ENCODE data around the gene MYO7B.
A peak's percentile ranks its signal among the peaks of the same experiment; 100 is the strongest.

The MYO7B gene

GRCh38 chr2:127660291-127660578 lies 124.8 kb downstream of the MYO7B start:
- ChIA-PET CTCF (interaction anchor here (1.5 kb wide), 1 partner anchor 69 kb away, joined by 4 read pairs; no protein-coding TSS in a partner anchor), POLR2A (no interaction called here)
- DNase-seq: no peak
- Histone ChIP-seq H3K27ac (ENCODE audit: insufficient read depth in 1 of 2, low read depth in 1 of 2, low read length in 2 of 2, poor library complexity in 1 of 2, severe bottlenecking in 2 of 2) (no peak overlapping the region), H3K27me3 (replicated peaks in 2 of 5; ENCODE audit: control insufficient read depth in 4 of 5, insufficient read depth in 5 of 5, low read length in 4 of 5) (peaks cover 0 to 30% (median 15%) of the 10 kb centered on the region in 5 experiments), H3K36me3 (ENCODE audit: control insufficient read depth in 4 of 4, insufficient read depth in 4 of 4, low read length in 3 of 4) (no peaks in the 10 kb centered on the region), H3K9me3 (ENCODE audit: control extremely low read depth in 1 of 5, control insufficient read depth in 4 of 5, insufficient read depth in 2 of 5, low read depth in 1 of 5, low read length in 4 of 5) (no peaks in the 10 kb centered on the region), H3K4me3 (ENCODE audit: control insufficient read depth in 1 of 7, extremely low read depth in 1 of 7, insufficient read depth in 4 of 7, low read depth in 2 of 7, low read length in 6 of 7) (no peak overlapping the region), H3K4me1 (ENCODE audit: control extremely low read depth in 1 of 4, control insufficient read depth in 4 of 4, insufficient read depth in 4 of 4, low read length in 3 of 4) (peaks cover 0 to 14% (median 10%) of the 10 kb centered on the region in 4 experiments)
- 95% methylated on average over 10 of the region's 10 CpGs for WGBS (ENCODE audit: insufficient coverage)

- ChIA-PET CTCF (no interaction called here), POLR2A (no interaction called here)
- Histone ChIP-seq H3K27ac (ENCODE audit: insufficient read depth in 1 of 2, low read depth in 1 of 2, low read length in 2 of 2, poor library complexity in 1 of 2, severe bottlenecking in 2 of 2) (no peak overlapping the region), H3K4me1 (ENCODE audit: control extremely low read depth in 1 of 4, control insufficient read depth in 4 of 4, insufficient read depth in 4 of 4, low read length in 3 of 4) (peaks cover 0 to 14% (median 10%) of the 10 kb centered on the region in 4 experiments), H3K4me3 (ENCODE audit: control insufficient read depth in 1 of 7, extremely low read depth in 1 of 7, insufficient read depth in 4 of 7, low read depth in 2 of 7, low read length in 6 of 7) (no peak overlapping the region), H3K36me3 (ENCODE audit: control insufficient read depth in 4 of 4, insufficient read depth in 4 of 4, low read length in 3 of 4) (no peaks in the 10 kb centered on the region), H3K9me3 (ENCODE audit: control extremely low read depth in 1 of 5, control insufficient read depth in 4 of 5, insufficient read depth in 2 of 5, low read depth in 1 of 5, low read length in 4 of 5) (no peaks in the 10 kb centered on the region), H3K27me3 (replicated peaks in 2 of 5; ENCODE audit: control insufficient read depth in 4 of 5, insufficient read depth in 5 of 5, low read length in 4 of 5) (peaks cover 6 to 40% (median 20%) of the 10 kb centered on the region in 5 experiments)
- WGBS (ENCODE audit: insufficient coverage): 100% methylated on average over 10 of the region's 14 CpGs
- DNase-seq: no peak
Observed at GRCh38 chr2:127661072-127661649, 125.7 kb downstream of the MYO7B start.

DNA sequence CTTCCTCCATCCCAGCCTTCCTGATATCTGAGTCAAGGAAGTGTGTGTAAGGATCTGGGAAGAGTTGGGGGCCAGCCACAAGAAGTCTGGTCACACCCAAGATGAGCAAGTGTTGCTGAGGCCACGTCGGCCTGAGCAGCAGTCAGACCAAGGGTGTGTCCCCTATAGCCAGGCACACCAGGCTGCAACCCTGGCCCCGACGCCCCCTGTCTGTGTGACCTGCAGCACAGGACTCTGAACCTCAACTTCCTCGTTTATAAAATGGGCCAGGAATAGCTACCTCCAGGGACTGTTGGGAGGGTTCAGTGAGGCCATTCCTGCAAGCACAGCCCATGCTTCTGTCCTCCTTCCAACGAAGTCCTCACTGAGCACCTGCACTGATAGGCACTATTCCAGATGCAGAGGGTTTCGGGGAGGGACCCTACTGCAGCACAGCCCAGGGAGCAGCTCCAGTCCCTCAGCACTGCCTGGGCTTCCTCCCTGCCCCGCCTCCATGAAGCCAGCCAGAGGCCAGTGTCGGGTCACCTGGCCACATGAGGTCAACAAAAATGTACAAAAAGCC lies 126.5 kb downstream of the MYO7B start:
- 90% methylated on average over 9 of the region's 9 CpGs for WGBS (ENCODE audit: insufficient coverage)
- ChIA-PET CTCF (interaction anchor here (3.4 kb wide), 1 partner anchor 12 kb away, joined by 12 read pairs; no protein-coding TSS in a partner anchor), POLR2A (no interaction called here)
- no peaks in the 10 kb centered on the region for H3K9me3 ChIP-seq (ENCODE audit: control extremely low read depth in 1 of 5, control insufficient read depth in 4 of 5, insufficient read depth in 2 of 5, low read depth in 1 of 5, low read length in 4 of 5)
- H3K4me1 ChIP-seq (ENCODE audit: control extremely low read depth in 1 of 4, control insufficient read depth in 4 of 4, insufficient read depth in 4 of 4, low read length in 3 of 4): peaks cover 0 to 14% (median 10%) of the 10 kb centered on the region in 4 experiments
- no peak for DNase-seq
- no peaks in the 10 kb centered on the region for H3K36me3 ChIP-seq (ENCODE audit: control insufficient read depth in 4 of 4, insufficient read depth in 4 of 4, low read length in 3 of 4)
- H3K27me3 ChIP-seq (replicated peaks in 2 of 5; ENCODE audit: control insufficient read depth in 4 of 5, insufficient read depth in 5 of 5, low read length in 4 of 5): peaks cover 8 to 48% (median 22%) of the 10 kb centered on the region in 5 experiments
- no peak overlapping the region for H3K27ac ChIP-seq (ENCODE audit: insufficient read depth in 1 of 2, low read depth in 1 of 2, low read length in 2 of 2, poor library complexity in 1 of 2, severe bottlenecking in 2 of 2)
- no peak overlapping the region for H3K4me3 ChIP-seq (ENCODE audit: control insufficient read depth in 1 of 7, extremely low read depth in 1 of 7, insufficient read depth in 4 of 7, low read depth in 2 of 7, low read length in 6 of 7)

DNA sequence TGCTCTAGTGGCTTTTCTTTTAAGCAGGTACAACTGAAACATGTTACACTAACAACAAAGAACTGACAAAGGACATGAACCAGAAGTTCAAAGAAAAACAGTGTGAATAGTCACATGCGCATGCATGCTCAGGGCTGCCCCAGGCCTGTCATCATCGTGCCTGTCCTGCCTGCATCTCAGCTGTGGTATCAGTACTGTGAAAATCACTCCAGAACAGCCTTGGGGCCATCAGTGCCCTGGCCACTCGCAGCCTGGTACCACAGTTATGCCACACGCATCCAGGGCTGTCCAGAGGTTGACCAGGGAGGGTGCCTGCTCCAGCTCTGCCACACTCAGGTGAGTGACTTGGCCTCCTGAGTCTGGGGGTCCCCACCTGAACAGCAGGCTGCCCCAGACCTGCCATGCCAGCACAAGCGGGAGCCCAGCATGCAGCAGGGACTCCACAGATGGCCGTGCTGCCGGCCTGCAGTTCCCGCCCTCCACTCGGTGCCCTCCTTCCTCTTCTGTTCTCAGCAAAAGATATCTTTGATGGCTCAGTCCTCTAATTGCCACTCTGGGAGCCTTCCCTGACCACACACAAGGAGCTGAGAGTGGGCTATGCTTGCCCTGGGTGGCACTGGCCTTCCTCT lies 127.6 kb downstream of the MYO7B start:
- DNase-seq: no peak
- WGBS (ENCODE audit: insufficient coverage): 93% methylated on average over 9 of the region's 9 CpGs
- H3K27me3 ChIP-seq (replicated peaks in 2 of 5; ENCODE audit: control insufficient read depth in 4 of 5, insufficient read depth in 5 of 5, low read length in 4 of 5): peaks cover 8 to 50% (median 22%) of the 10 kb centered on the region in 5 experiments

DNA sequence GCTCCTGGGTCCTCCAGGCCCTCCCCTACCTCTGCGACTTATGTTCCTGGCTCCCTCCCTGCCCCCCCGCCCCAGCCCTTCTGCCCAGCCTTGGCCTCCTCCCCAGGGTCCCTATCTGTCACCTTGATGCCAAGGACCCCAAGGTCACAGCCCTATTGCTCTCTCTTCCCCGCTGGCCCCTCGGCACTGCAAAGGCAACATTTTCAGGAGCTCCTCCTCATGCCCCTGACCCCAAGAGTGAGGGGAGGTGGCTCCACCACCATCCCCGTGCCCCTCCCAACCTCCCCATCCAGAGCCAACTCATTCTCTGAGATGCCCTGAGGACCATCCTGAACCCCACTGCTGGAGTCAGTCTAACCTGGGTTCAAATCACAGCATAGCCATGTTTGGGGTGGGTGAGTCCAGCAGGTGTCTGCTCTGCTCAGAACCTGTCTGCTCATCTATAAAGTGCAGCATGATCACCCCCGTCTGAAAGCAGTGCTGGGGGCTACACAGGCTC lies 128.1 kb downstream of the MYO7B start:
- Histone ChIP-seq H3K9me3 (ENCODE audit: control extremely low read depth in 1 of 5, control insufficient read depth in 4 of 5, insufficient read depth in 2 of 5, low read depth in 1 of 5, low read length in 4 of 5) (no peaks in the 10 kb centered on the region), H3K4me3 (ENCODE audit: control insufficient read depth in 1 of 7, extremely low read depth in 1 of 7, insufficient read depth in 4 of 7, low read depth in 2 of 7, low read length in 6 of 7) (peak overlapping the region in 1 of 7 experiments; percentile 46), H3K4me1 (ENCODE audit: control extremely low read depth in 1 of 4, control insufficient read depth in 4 of 4, insufficient read depth in 4 of 4, low read length in 3 of 4) (peaks cover 0 to 14% (median 10%) of the 10 kb centered on the region in 4 experiments), H3K36me3 (ENCODE audit: control insufficient read depth in 4 of 4, insufficient read depth in 4 of 4, low read length in 3 of 4) (no peaks in the 10 kb centered on the region), H3K27ac (ENCODE audit: insufficient read depth in 1 of 2, low read depth in 1 of 2, low read length in 2 of 2, poor library complexity in 1 of 2, severe bottlenecking in 2 of 2) (no peak overlapping the region), H3K27me3 (replicated peaks in 2 of 5; ENCODE audit: control insufficient read depth in 4 of 5, insufficient read depth in 5 of 5, low read length in 4 of 5) (peaks cover 8 to 52% (median 22%) of the 10 kb centered on the region in 5 experiments)
- 75% methylated on average over 3 of the region's 6 CpGs for WGBS (ENCODE audit: insufficient coverage)
- DNase-seq: no peak
- ChIA-PET POLR2A (no interaction called here), CTCF (interaction anchor here (0.8 to 3.4 kb wide), 3 partner anchors 9 to 16 kb away, joined by 3 to 12 read pairs (median 4); no protein-coding TSS in a partner anchor)

More for the DNA sequence above, 127.6 kb downstream of the MYO7B start:
- no peaks in the 10 kb centered on the region for H3K36me3 ChIP-seq (ENCODE audit: control insufficient read depth in 4 of 4, insufficient read depth in 4 of 4, low read length in 3 of 4)
- POLR2A ChIA-PET: no interaction called here
- no peak overlapping the region for H3K4me3 ChIP-seq (ENCODE audit: control insufficient read depth in 1 of 7, extremely low read depth in 1 of 7, insufficient read depth in 4 of 7, low read depth in 2 of 7, low read length in 6 of 7)
- H3K9me3 ChIP-seq (ENCODE audit: control extremely low read depth in 1 of 5, control insufficient read depth in 4 of 5, insufficient read depth in 2 of 5, low read depth in 1 of 5, low read length in 4 of 5): no peaks in the 10 kb centered on the region
- peaks cover 0 to 14% (median 10%) of the 10 kb centered on the region in 4 experiments for H3K4me1 ChIP-seq (ENCODE audit: control extremely low read depth in 1 of 4, control insufficient read depth in 4 of 4, insufficient read depth in 4 of 4, low read length in 3 of 4)
- H3K27ac ChIP-seq (ENCODE audit: insufficient read depth in 1 of 2, low read depth in 1 of 2, low read length in 2 of 2, poor library complexity in 1 of 2, severe bottlenecking in 2 of 2): no peak overlapping the region
- CTCF ChIA-PET: interaction anchor here (0.9 to 3.4 kb wide), 2 partner anchors 8 to 13 kb away, joined by 3 to 12 read pairs; no protein-coding TSS in a partner anchor

GRCh38 chr2:127664065-127664894 lies 128.8 kb downstream of the MYO7B start:
- ChIA-PET CTCF (interaction anchor here (0.8 to 3.4 kb wide), 3 partner anchors 14 to 73 kb away, joined by 3 to 12 read pairs (median 4); no protein-coding TSS in a partner anchor), POLR2A (interaction anchor here (0.6 kb wide), 1 partner anchor 351 kb away, joined by 3 read pairs; no protein-coding TSS in a partner anchor)
- Histone ChIP-seq H3K27ac (ENCODE audit: insufficient read depth in 1 of 2, low read depth in 1 of 2, low read length in 2 of 2, poor library complexity in 1 of 2, severe bottlenecking in 2 of 2) (no peak overlapping the region), H3K4me3 (ENCODE audit: control insufficient read depth in 1 of 7, extremely low read depth in 1 of 7, insufficient read depth in 4 of 7, low read depth in 2 of 7, low read length in 6 of 7) (peak overlapping the region in 3 of 7 experiments; percentile 15 to 60 (median 46)), H3K36me3 (ENCODE audit: control insufficient read depth in 4 of 4, insufficient read depth in 4 of 4, low read length in 3 of 4) (no peaks in the 10 kb centered on the region), H3K9me3 (ENCODE audit: control extremely low read depth in 1 of 5, control insufficient read depth in 4 of 5, insufficient read depth in 2 of 5, low read depth in 1 of 5, low read length in 4 of 5) (no peaks in the 10 kb centered on the region), H3K4me1 (ENCODE audit: control extremely low read depth in 1 of 4, control insufficient read depth in 4 of 4, insufficient read depth in 4 of 4, low read length in 3 of 4) (peaks cover 0 to 12% (median 10%) of the 10 kb centered on the region in 4 experiments), H3K27me3 (replicated peaks in 2 of 5; ENCODE audit: control insufficient read depth in 4 of 5, insufficient read depth in 5 of 5, low read length in 4 of 5) (peaks cover 8 to 55% (median 22%) of the 10 kb centered on the region in 5 experiments)
- peak in 2 of 3 donors; percentile 7 to 16 for DNase-seq
- 20% methylated on average over 58 of the region's 69 CpGs for WGBS (ENCODE audit: insufficient coverage)

All from common myeloid progenitor, CD34-positive (primary cell).